Esophagus mucosa (tissue), 1 donor: ENCODE data around the gene C1QTNF1. TPM values are rescaled to one million over a fixed set of nuclear protein-coding genes. Genes with fewer than 3 reads are reported as not detected.
"Not testable (repeated sequence)": the region's sequence is repeated elsewhere in the genome, so short reads cannot be mapped to it uniquely, and the experiment has no call there.

ENCODE experiments used
- ATAC-seq: fragments of 200-7000 bp; cut with Tn5 transposase; one replicate; pipeline ENCODE4 v1.9.1; 2020
- total RNA-seq: library from RNA; stranded (reverse); gene quantifications from one replicate; pipeline ENCODE4 v1.2.4, GENCODE V29; 2023
- donor health status: DM: yes; HTN: yes; CAD: no.

The C1QTNF1 gene
- total RNA-seq, 1 donor from 2014 or later: 4.1 TPM

- ATAC-seq: no peak
These were observed 17.0 kb upstream of the C1QTNF1 start for GRCh38 chr17:79006794-79007503.

- peak; percentile 28 for ATAC-seq
These were observed 16.2 kb upstream of the C1QTNF1 start for GRCh38 chr17:79007504-79008381.

GRCh38 chr17:79008666-79009387 lies 15.1 kb upstream of the C1QTNF1 start:
- peak; percentile 4 for ATAC-seq

- ATAC-seq: peak; percentile 75
These were observed 14.3 kb upstream of the C1QTNF1 start, which contains the start of gene CANT1 for GRCh38 chr17:79009397-79010303. CANT1 (minus strand) TSS chr17:79009764; CDS start chr17:78997622, 12,142 bp downstream.

GRCh38 chr17:79010304-79010646 lies 13.7 kb upstream of the C1QTNF1 start:
- no peak for ATAC-seq

GRCh38 chr17:79011451-79012147 lies 12.4 kb upstream of the C1QTNF1 start:
- peak; percentile 19 for ATAC-seq

- no peak for ATAC-seq
These were observed 11.3 kb upstream of the C1QTNF1 start for GRCh38 chr17:79012563-79013134.

GRCh38 chr17:79014158-79014758 lies 9.7 kb upstream of the C1QTNF1 start:
- no peak for ATAC-seq

- ATAC-seq: no peak
These were observed 6.2 kb upstream of the C1QTNF1 start for GRCh38 chr17:79017546-79018369.

- ATAC-seq: no peak
These were observed 5.6 kb upstream of the C1QTNF1 start for GRCh38 chr17:79018370-79018695.

- ATAC-seq: no peak
These were observed 4.7 kb upstream of the C1QTNF1 start for GRCh38 chr17:79019261-79019631.

- peak; percentile 44 for ATAC-seq
These were observed 4.1 kb upstream of the C1QTNF1 start for GRCh38 chr17:79019632-79020584.

- ATAC-seq: no peak
These were observed 3.2 kb upstream of the C1QTNF1 start for GRCh38 chr17:79020631-79021301.

- not testable (repeated sequence) for ATAC-seq
These were observed 2.0 kb upstream of the C1QTNF1 start for GRCh38 chr17:79021929-79022328.

GRCh38 chr17:79022507-79022991 lies 1.4 kb upstream of the C1QTNF1 start:
- no peak for ATAC-seq

GRCh38 chr17:79023180-79023705 lies 726 bp upstream of the C1QTNF1 start:
- ATAC-seq: no peak

- no peak for ATAC-seq
These were observed 1.1 kb downstream of the C1QTNF1 start for GRCh38 chr17:79024901-79025737.
